NCI-H226 (cell line): ENCODE measurements around the gene ADARB2.
"Not testable (repeated sequence)": the region's sequence is repeated elsewhere in the genome, so short reads cannot be mapped to it uniquely, and the experiment has no call there.

Experiments
- DNase-seq: peaks from one replicate; pipeline ENCODE4 v3.0.0-alpha.2; 2015

Gene ADARB2

GRCh38 chr10:1538531-1539061 is 198.7 kb downstream of the ADARB2 start:
- DNase-seq = no peak

- DNase-seq = no peak
Measured at GRCh38 chr10:1538121-1538520, 199.2 kb downstream of the ADARB2 start.

- not testable (repeated sequence) for DNase-seq
Measured at GRCh38 chr10:1537449-1537848, 199.9 kb downstream of the ADARB2 start.

- DNase-seq = no peak
Measured at GRCh38 chr10:1536341-1536740, 201.0 kb downstream of the ADARB2 start.

GRCh38 chr10:1535301-1535965 is 201.9 kb downstream of the ADARB2 start:
- DNase-seq = no peak

- no peak for DNase-seq
Measured at GRCh38 chr10:1534820-1535219, 202.5 kb downstream of the ADARB2 start.

- DNase-seq = no peak
Measured at GRCh38 chr10:1532636-1533035, 204.7 kb downstream of the ADARB2 start.

- DNase-seq = no peak
Measured at GRCh38 chr10:1531883-1532597, 205.3 kb downstream of the ADARB2 start.

GRCh38 chr10:1530871-1531517 is 206.3 kb downstream of the ADARB2 start:
- DNase-seq = no peak

- no peak for DNase-seq
Measured at GRCh38 chr10:1529806-1530413, 207.4 kb downstream of the ADARB2 start.

- no peak for DNase-seq
Measured at GRCh38 chr10:1527951-1528350, 209.4 kb downstream of the ADARB2 start.

GRCh38 chr10:1526436-1527055 is 210.8 kb downstream of the ADARB2 start:
- DNase-seq = no peak

GRCh38 chr10:1525354-1526162 is 211.8 kb downstream of the ADARB2 start:
- no peak for DNase-seq

GRCh38 chr10:1524540-1524939 is 212.8 kb downstream of the ADARB2 start:
- DNase-seq = no peak

- no peak for DNase-seq
Measured at GRCh38 chr10:1523221-1523620, 214.1 kb downstream of the ADARB2 start.

GRCh38 chr10:1522237-1522636 is 215.1 kb downstream of the ADARB2 start:
- DNase-seq = no peak

GRCh38 chr10:1521741-1522140 is 215.6 kb downstream of the ADARB2 start:
- DNase-seq = no peak

- no peak for DNase-seq
Measured at GRCh38 chr10:1520909-1521565, 216.3 kb downstream of the ADARB2 start.

- no peak for DNase-seq
Measured at GRCh38 chr10:1519391-1519790, 217.9 kb downstream of the ADARB2 start.

- DNase-seq = no peak
Measured at GRCh38 chr10:1517684-1518083, 219.6 kb downstream of the ADARB2 start.

GRCh38 chr10:1516492-1517165 is 220.7 kb downstream of the ADARB2 start:
- DNase-seq = no peak
